AG04450 (cell line): ENCODE measurements around the gene THAP7. TPM values are rescaled to one million over a fixed set of nuclear protein-coding genes. Genes with fewer than 3 reads are reported as not detected.

Experiments used
- CTCF ChIA-PET: fragments of 300-600, 350-600 bp; formaldehyde crosslinking; extraction: SDS; loops from one replicate; lab custom pipeline; 2022; ENCODE audit warnings: antibody characterized with exemption, inconsistent platforms; lab: Charles Lee
- POLR2A ChIA-PET: fragments of 350-600 bp; formaldehyde crosslinking; extraction: SDS; loops from one replicate; lab custom pipeline; 2021; ENCODE audit warnings: antibody characterized with exemption, inconsistent platforms; lab: Yijun Ruan, JAX
- DNase-seq: peaks from one replicate; pipeline ENCODE4 v3.0.0-alpha.2; 2011; ENCODE audit warnings: low read depth, low spot score
- H3K27ac ChIP-seq: one replicate; pipeline ENCODE4 v1.5.1; 2012; ENCODE audit warnings: low read depth, low read length, control low read depth
- H3K27me3 ChIP-seq: one replicate; pipeline ENCODE4 v1.6.0; 2012; ENCODE audit warnings: low read length; ENCODE audit not compliant: control insufficient read depth, insufficient read depth
- H3K4me3 ChIP-seq: 2 replicates; pipeline ENCODE4 v1.5.1; 2011; ENCODE audit warnings: mild to moderate bottlenecking, low read depth, low read length, control low read depth
- H3K9me3 ChIP-seq: 2 replicates; pipeline ENCODE4 v1.5.1; 2012; ENCODE audit warnings: low read length; ENCODE audit not compliant: control insufficient read depth, insufficient read depth
- CTCF ChIP-seq: IDR thresholded peaks from 2 replicates; pipeline ENCODE4 v1.5.1; 2011; ENCODE audit warnings: low read depth, low read length, control low read depth, inconsistent platforms
- polyA plus RNA-seq: library from polyadenylated mRNA; depleted of rRNA; stranded (reverse); fragments of >200 nt; gene quantifications from 2 replicates; pipeline ENCODE4 v1.2.3, GENCODE V29; 2011

Gene THAP7
- polyA plus RNA-seq, 1 experiment = 12.5 TPM

GRCh38 chr22:20977019-20977418 is 24.9 kb downstream of the THAP7 start:
- CTCF ChIA-PET = interaction anchor here (0.5 kb wide), 1 partner anchor 15 kb away, joined by 3 read pairs; no protein-coding TSS in a partner anchor
- H3K4me3 ChIP-seq = no peak overlapping the region
- no peak for TF ChIP-seq CTCF
- no peaks in the 10 kb centered on the region for H3K27me3 ChIP-seq
- POLR2A ChIA-PET = no interaction called here
- DNase-seq = no peak
- H3K9me3 ChIP-seq = peaks cover 16% of the 10 kb centered on the region
- no peak overlapping the region for H3K27ac ChIP-seq

GRCh38 chr22:20976291-20976877 is 25.5 kb downstream of the THAP7 start:
- POLR2A ChIA-PET = no interaction called here
- CTCF ChIA-PET = no interaction called here
- peaks cover 16% of the 10 kb centered on the region for H3K9me3 ChIP-seq
- TF ChIP-seq CTCF = no peak
- DNase-seq = no peak
- no peak overlapping the region for H3K4me3 ChIP-seq
- no peak overlapping the region for H3K27ac ChIP-seq
- H3K27me3 ChIP-seq = peaks cover 2% of the 10 kb centered on the region

GRCh38 chr22:20975541-20976290 is 26.2 kb downstream of the THAP7 start:
- CTCF ChIA-PET = no interaction called here
- Histone ChIP-seq H3K27me3 (peaks cover 2% of the 10 kb centered on the region), H3K27ac (no peak overlapping the region), H3K4me3 (no peak overlapping the region), H3K9me3 (peaks cover 16% of the 10 kb centered on the region)
- TF ChIP-seq CTCF = no peak
- POLR2A ChIA-PET = no interaction called here
- DNase-seq = no peak

- Histone ChIP-seq H3K27ac (no peak overlapping the region), H3K4me3 (no peak overlapping the region), H3K27me3 (peaks cover 2% of the 10 kb centered on the region), H3K9me3 (peaks cover 16% of the 10 kb centered on the region)
- TF ChIP-seq CTCF = no peak
- CTCF ChIA-PET = no interaction called here
- no peak for DNase-seq
- POLR2A ChIA-PET = interaction anchor here (0.8 kb wide), 1 partner anchor 11 kb away, joined by 4 read pairs; no protein-coding TSS in a partner anchor
Observed at GRCh38 chr22:20974336-20974955, 27.5 kb downstream of the THAP7 start.
